GM19452 (cell line): Measurements from ENCODE around the gene SREBF2.

Experiments used
- ATAC-seq: cut with Tn5 transposase; IDR thresholded peaks from one replicate; pipeline ENCODE4 v1.9.1; 2021; ENCODE audit not compliant: unreplicated experiment

Gene SREBF2

GRCh38 chr22:41919357-41920224 is 86.7 kb downstream of the SREBF2 start:
- ATAC-seq: peak; percentile 43

- ATAC-seq: peak; percentile 32
Measured at GRCh38 chr22:41920271-41920976, 87.5 kb downstream of the SREBF2 start.

- no peak for ATAC-seq
Measured at GRCh38 chr22:41922328-41922727, 89.4 kb downstream of the SREBF2 start.

GRCh38 chr22:41922940-41923594 is 90.2 kb downstream of the SREBF2 start:
- ATAC-seq: no peak

GRCh38 chr22:41923595-41924276 is 90.8 kb downstream of the SREBF2 start:
- ATAC-seq: no peak

- no peak for ATAC-seq
Measured at GRCh38 chr22:41925783-41926460, 93.0 kb downstream of the SREBF2 start.

- no peak for ATAC-seq
Measured at GRCh38 chr22:41927813-41928212, 94.9 kb downstream of the SREBF2 start.

- no peak for ATAC-seq
Measured at GRCh38 chr22:41928593-41929417, 95.9 kb downstream of the SREBF2 start.

- ATAC-seq: no peak
Measured at GRCh38 chr22:41929418-41929810, 96.5 kb downstream of the SREBF2 start.

GRCh38 chr22:41931701-41932269 is 98.9 kb downstream of the SREBF2 start:
- no peak for ATAC-seq

- no peak for ATAC-seq
Measured at GRCh38 chr22:41932353-41932752, 99.4 kb downstream of the SREBF2 start.

GRCh38 chr22:41933411-41934177 is 100.7 kb downstream of the SREBF2 start:
- no peak for ATAC-seq

GRCh38 chr22:41934284-41935014 is 101.5 kb downstream of the SREBF2 start:
- no peak for ATAC-seq

- ATAC-seq: no peak
Measured at GRCh38 chr22:41935015-41935351, 102.1 kb downstream of the SREBF2 start.

- no peak for ATAC-seq
Measured at GRCh38 chr22:41935509-41935908, 102.6 kb downstream of the SREBF2 start.

GRCh38 chr22:41936894-41937169 is 103.9 kb downstream of the SREBF2 start:
- ATAC-seq: no peak

GRCh38 chr22:41939981-41940831 is 107.3 kb downstream of the SREBF2 start:
- ATAC-seq: peak; percentile 46
